GM12878 (cell line): ENCODE results near the gene ZNF652.

Experiments used
- BCL3 ChIP-seq: IDR thresholded peaks from 2 replicates; pipeline ENCODE4 v1.6.1; 2011; ENCODE audit warnings: borderline replicate concordance, low read depth, mild to moderate bottlenecking, moderate library complexity, low read length; ENCODE audit not compliant: insufficient read depth, poor library complexity, severe bottlenecking
- GABPA ChIP-seq: IDR thresholded peaks from 2 replicates; pipeline ENCODE4 v1.6.1; 2014; ENCODE audit warnings: antibody characterized with exemption, low read depth, mild to moderate bottlenecking, inconsistent platforms
- JUNB ChIP-seq: IDR thresholded peaks from 2 replicates; pipeline ENCODE4 v1.6.1; 2016; ENCODE audit warnings: antibody characterized with exemption, mild to moderate bottlenecking
- JUND ChIP-seq: IDR thresholded peaks from 2 replicates; pipeline ENCODE4 v1.6.1; 2012; ENCODE audit warnings: low read depth, mild to moderate bottlenecking, low read length, improper control_type of control experiment, moderate library complexity
- MAX ChIP-seq: IDR thresholded peaks from 2 replicates; pipeline ENCODE4 v1.6.1; 2012; ENCODE audit warnings: low read depth, low read length, improper control_type of control experiment
- SREBF2 ChIP-seq: IDR thresholded peaks from 2 replicates; pipeline ENCODE4 v1.6.1; 2012; ENCODE audit warnings: mild to moderate bottlenecking, low read length
- TF ChIP-seq, protein P1 (sequence below): IDR thresholded peaks from 2 replicates; pipeline ENCODE4 v1.6.1; 2011; ENCODE audit warnings: mild to moderate bottlenecking, low read depth, low read length, moderate library complexity; ENCODE audit not compliant: insufficient replicate concordance
- TF ChIP-seq, protein P2 (sequence below): IDR thresholded peaks from 2 replicates; pipeline ENCODE4 v1.6.1; 2012; ENCODE audit warnings: improper control_type of control experiment, low read depth, low read length; ENCODE audit not compliant: insufficient replicate concordance
- TF ChIP-seq, protein P3 (sequence below), 3 experiments: IDR thresholded peaks in 2 of 3; conservative IDR thresholded peaks in 1 of 3; 2 replicates each; pipeline ENCODE4 v1.5.1; 2011; ENCODE audit warnings: low read depth in 3 of 3, low read length in 3 of 3, mild to moderate bottlenecking in 3 of 3, control low read depth in 2 of 3, moderate library complexity in 2 of 3, inconsistent platforms in 1 of 3, mixed read lengths in 1 of 3; ENCODE audit not compliant: control insufficient read depth in 2 of 3, insufficient read depth in 1 of 3; ENCODE audit errors: extremely low read depth in 1 of 3

GRCh38 chr17:49312722-49313121 is 49.3 kb downstream of the ZNF652 start:
- TF ChIP-seq GABPA = no peak
- TF ChIP-seq, protein P1, sequence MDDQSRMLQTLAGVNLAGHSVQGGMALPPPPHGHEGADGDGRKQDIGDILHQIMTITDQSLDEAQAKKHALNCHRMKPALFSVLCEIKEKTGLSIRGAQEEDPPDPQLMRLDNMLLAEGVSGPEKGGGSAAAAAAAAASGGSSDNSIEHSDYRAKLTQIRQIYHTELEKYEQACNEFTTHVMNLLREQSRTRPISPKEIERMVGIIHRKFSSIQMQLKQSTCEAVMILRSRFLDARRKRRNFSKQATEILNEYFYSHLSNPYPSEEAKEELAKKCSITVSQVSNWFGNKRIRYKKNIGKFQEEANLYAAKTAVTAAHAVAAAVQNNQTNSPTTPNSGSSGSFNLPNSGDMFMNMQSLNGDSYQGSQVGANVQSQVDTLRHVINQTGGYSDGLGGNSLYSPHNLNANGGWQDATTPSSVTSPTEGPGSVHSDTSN = no peak
- TF ChIP-seq, protein P2, sequence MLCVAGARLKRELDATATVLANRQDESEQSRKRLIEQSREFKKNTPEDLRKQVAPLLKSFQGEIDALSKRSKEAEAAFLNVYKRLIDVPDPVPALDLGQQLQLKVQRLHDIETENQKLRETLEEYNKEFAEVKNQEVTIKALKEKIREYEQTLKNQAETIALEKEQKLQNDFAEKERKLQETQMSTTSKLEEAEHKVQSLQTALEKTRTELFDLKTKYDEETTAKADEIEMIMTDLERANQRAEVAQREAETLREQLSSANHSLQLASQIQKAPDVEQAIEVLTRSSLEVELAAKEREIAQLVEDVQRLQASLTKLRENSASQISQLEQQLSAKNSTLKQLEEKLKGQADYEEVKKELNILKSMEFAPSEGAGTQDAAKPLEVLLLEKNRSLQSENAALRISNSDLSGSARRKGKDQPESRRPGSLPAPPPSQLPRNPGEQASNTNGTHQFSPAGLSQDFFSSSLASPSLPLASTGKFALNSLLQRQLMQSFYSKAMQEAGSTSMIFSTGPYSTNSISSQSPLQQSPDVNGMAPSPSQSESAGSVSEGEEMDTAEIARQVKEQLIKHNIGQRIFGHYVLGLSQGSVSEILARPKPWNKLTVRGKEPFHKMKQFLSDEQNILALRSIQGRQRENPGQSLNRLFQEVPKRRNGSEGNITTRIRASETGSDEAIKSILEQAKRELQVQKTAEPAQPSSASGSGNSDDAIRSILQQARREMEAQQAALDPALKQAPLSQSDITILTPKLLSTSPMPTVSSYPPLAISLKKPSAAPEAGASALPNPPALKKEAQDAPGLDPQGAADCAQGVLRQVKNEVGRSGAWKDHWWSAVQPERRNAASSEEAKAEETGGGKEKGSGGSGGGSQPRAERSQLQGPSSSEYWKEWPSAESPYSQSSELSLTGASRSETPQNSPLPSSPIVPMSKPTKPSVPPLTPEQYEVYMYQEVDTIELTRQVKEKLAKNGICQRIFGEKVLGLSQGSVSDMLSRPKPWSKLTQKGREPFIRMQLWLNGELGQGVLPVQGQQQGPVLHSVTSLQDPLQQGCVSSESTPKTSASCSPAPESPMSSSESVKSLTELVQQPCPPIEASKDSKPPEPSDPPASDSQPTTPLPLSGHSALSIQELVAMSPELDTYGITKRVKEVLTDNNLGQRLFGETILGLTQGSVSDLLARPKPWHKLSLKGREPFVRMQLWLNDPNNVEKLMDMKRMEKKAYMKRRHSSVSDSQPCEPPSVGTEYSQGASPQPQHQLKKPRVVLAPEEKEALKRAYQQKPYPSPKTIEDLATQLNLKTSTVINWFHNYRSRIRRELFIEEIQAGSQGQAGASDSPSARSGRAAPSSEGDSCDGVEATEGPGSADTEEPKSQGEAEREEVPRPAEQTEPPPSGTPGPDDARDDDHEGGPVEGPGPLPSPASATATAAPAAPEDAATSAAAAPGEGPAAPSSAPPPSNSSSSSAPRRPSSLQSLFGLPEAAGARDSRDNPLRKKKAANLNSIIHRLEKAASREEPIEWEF = no peak
- TF ChIP-seq, protein P3, sequence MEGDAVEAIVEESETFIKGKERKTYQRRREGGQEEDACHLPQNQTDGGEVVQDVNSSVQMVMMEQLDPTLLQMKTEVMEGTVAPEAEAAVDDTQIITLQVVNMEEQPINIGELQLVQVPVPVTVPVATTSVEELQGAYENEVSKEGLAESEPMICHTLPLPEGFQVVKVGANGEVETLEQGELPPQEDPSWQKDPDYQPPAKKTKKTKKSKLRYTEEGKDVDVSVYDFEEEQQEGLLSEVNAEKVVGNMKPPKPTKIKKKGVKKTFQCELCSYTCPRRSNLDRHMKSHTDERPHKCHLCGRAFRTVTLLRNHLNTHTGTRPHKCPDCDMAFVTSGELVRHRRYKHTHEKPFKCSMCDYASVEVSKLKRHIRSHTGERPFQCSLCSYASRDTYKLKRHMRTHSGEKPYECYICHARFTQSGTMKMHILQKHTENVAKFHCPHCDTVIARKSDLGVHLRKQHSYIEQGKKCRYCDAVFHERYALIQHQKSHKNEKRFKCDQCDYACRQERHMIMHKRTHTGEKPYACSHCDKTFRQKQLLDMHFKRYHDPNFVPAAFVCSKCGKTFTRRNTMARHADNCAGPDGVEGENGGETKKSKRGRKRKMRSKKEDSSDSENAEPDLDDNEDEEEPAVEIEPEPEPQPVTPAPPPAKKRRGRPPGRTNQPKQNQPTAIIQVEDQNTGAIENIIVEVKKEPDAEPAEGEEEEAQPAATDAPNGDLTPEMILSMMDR (IDR thresholded peaks at IDR 0.05 in 2 of 3, conservative IDR thresholded peaks at IDR 0.05 in 1 of 3; ENCODE audit: control insufficient read depth in 2 of 3, extremely low read depth in 1 of 3, insufficient read depth in 1 of 3, low read depth in 3 of 3, low read length in 3 of 3) = no peak
- no peak for TF ChIP-seq MAX
- no peak for TF ChIP-seq JUND
- TF ChIP-seq JUNB = no peak
- no peak for TF ChIP-seq BCL3
- no peak for TF ChIP-seq SREBF2
